Naive thymus-derived CD4-positive, alpha-beta T cell (primary cell): ENCODE measurements around the gene RPTOR. TPM values are rescaled to one million over a fixed set of nuclear protein-coding genes. Genes with fewer than 3 reads are reported as not detected.

ENCODE experiments used
- ATAC-seq: fragments of 150-1000 bp; cut with Tn5 transposase; 2 replicates; pipeline ENCODE4 v1.10.0; 2021; ENCODE audit warnings: mild to moderate bottlenecking, moderate library complexity
- CTCF ChIA-PET: fragments of 350-600 bp; sonication (Branson Sonifier 250); formaldehyde crosslinking; loops from one replicate; lab custom pipeline; 2021; ENCODE audit warnings: antibody characterized with exemption; lab: Charles Lee
- POLR2A ChIA-PET: fragments of 350-600 bp; sonication (Branson Sonifier 250); formaldehyde crosslinking; loops from one replicate; lab custom pipeline; 2021; ENCODE audit warnings: antibody characterized with exemption, inconsistent platforms; lab: Charles Lee
- DNase-seq, 9 donors: peaks; one replicate each; pipeline versions ENCODE4 v3.0.0 to v3.0.0-alpha.2; 2020 to 2022; ENCODE audit warnings: mixed read lengths in 1 of 9
- H3K27ac ChIP-seq: one replicate; pipeline ENCODE4 v1.7.0; 2013; ENCODE audit warnings: mild to moderate bottlenecking, low read depth, low read length, moderate library complexity
- H3K27me3 ChIP-seq, 2 donors: one replicate each; pipeline ENCODE4 v1.7.0; 2013; ENCODE audit warnings: low read length in 2 of 2, mild to moderate bottlenecking in 2 of 2, moderate library complexity in 2 of 2; ENCODE audit not compliant: control insufficient read depth in 2 of 2, insufficient read depth in 2 of 2
- H3K36me3 ChIP-seq, 3 experiments: 1 replicate in 2 of 3; 2 replicates in 1 of 3; pipeline ENCODE4 v1.7.0; 2013; ENCODE audit warnings: low read length in 3 of 3, mild to moderate bottlenecking in 3 of 3, moderate library complexity in 1 of 3; ENCODE audit not compliant: insufficient read depth in 3 of 3, control insufficient read depth in 2 of 3
- H3K4me1 ChIP-seq, 2 donors: one replicate each; pipeline ENCODE4 v1.7.0; 2013; ENCODE audit warnings: low read length in 2 of 2, mild to moderate bottlenecking in 2 of 2, moderate library complexity in 1 of 2; ENCODE audit not compliant: control insufficient read depth in 2 of 2, insufficient read depth in 2 of 2
- H3K4me3 ChIP-seq: 2 replicates; pipeline ENCODE4 v1.7.0; 2013; ENCODE audit warnings: mild to moderate bottlenecking, low read length
- H3K9me3 ChIP-seq, 3 experiments: 1 replicate in 2 of 3; 2 replicates in 1 of 3; pipeline ENCODE4 v1.7.0; 2013; ENCODE audit warnings: low read length in 3 of 3; ENCODE audit not compliant: control insufficient read depth in 2 of 3
- H3K27ac Mint-ChIP-seq, 9 donors: one replicate each; pipeline ENCODE4 v1.8.0; 2020 to 2022; ENCODE audit warnings: mixed read lengths in 9 of 9, mild to moderate bottlenecking in 8 of 9, moderate library complexity in 5 of 9, inconsistent platforms in 2 of 9
- H3K27me3 Mint-ChIP-seq, 5 donors: one replicate each; pipeline ENCODE4 v1.8.0; 2021 to 2022; ENCODE audit warnings: mixed read lengths in 5 of 5, mild to moderate bottlenecking in 1 of 5
- H3K36me3 Mint-ChIP-seq, 5 donors: one replicate each; pipeline ENCODE4 v1.8.0; 2020 to 2022; ENCODE audit warnings: mixed read lengths in 5 of 5, mild to moderate bottlenecking in 3 of 5, inconsistent platforms in 1 of 5
- H3K4me1 Mint-ChIP-seq, 7 donors: one replicate each; pipeline ENCODE4 v1.8.0; 2020 to 2022; ENCODE audit warnings: mixed read lengths in 7 of 7, mild to moderate bottlenecking in 3 of 7, inconsistent platforms in 1 of 7
- H3K4me3 Mint-ChIP-seq, 10 donors: one replicate each; pipeline ENCODE4 v1.8.0; 2020 to 2022; ENCODE audit warnings: mild to moderate bottlenecking in 10 of 10, mixed read lengths in 10 of 10, moderate library complexity in 6 of 10, inconsistent platforms in 2 of 10
- H3K9me3 Mint-ChIP-seq, 11 donors: one replicate each; pipeline ENCODE4 v1.8.0; 2020 to 2022; ENCODE audit warnings: mixed read lengths in 11 of 11, mild to moderate bottlenecking in 4 of 11, inconsistent platforms in 1 of 11, moderate library complexity in 1 of 11
- intact Hi-C, 2 donors: fragments of 100-400 bp; cut with micrococcal nuclease; formaldehyde crosslinking; loops; one replicate each; pipeline ENCODE4 v1.15.1; 2023
- polyA plus RNA-seq, 2 donors: library from polyadenylated mRNA; unstranded; fragments of 300-500 nt; fragmentation: Illumina TruSeq; gene quantifications; one replicate each; pipeline ENCODE4 v1.2.3, GENCODE V29; 2021
- total RNA-seq, 6 experiments: library from RNA in 5 of 6; stranded (reverse) in 5 of 6; gene quantifications; 1 replicate in 5 of 6; 2 replicates in 1 of 6; pipeline ENCODE4 v1.2.3 and lab custom pipeline; 2021 to 2026

The RPTOR gene
- total and polyA plus RNA-seq, 7 experiments from 2014 or later: 10.9 to 89.8 (median 59.9) TPM

- POLR2A ChIA-PET: interaction anchor here (0.8 to 1.1 kb wide), 2 partner anchors 11 to 69 kb away, joined by 3 to 4 read pairs; no protein-coding TSS in a partner anchor
- H3K4me3 ChIP-seq: no peak overlapping the region
- no peak overlapping the region for H3K4me3 Mint-ChIP-seq
- H3K36me3 ChIP-seq: peaks cover 0 to 11% (median 0%) of the 10 kb centered on the region in 3 experiments
- peaks cover 0 to 4% (median 0%) of the 10 kb centered on the region in 11 donors for H3K9me3 Mint-ChIP-seq
- no peaks in the 10 kb centered on the region for H3K9me3 ChIP-seq
- peaks cover 4 to 63% (median 19%) of the 10 kb centered on the region in 5 donors for H3K36me3 Mint-ChIP-seq
- CTCF ChIA-PET: interaction anchor here (0.7 kb wide), 1 partner anchor 47 kb away, joined by 4 read pairs; no protein-coding TSS in a partner anchor
- ATAC-seq: no peak
- peaks cover 15 to 50% of the 10 kb centered on the region in 2 donors for H3K4me1 ChIP-seq
- H3K27ac Mint-ChIP-seq: peak overlapping the region in 7 of 9 donors; percentile 7 to 95 (median 69)
- peaks cover 31 to 76% (median 70%) of the 10 kb centered on the region in 7 donors for H3K4me1 Mint-ChIP-seq
- intact Hi-C loops: no loop called here
- DNase-seq: no peak
- no peaks in the 10 kb centered on the region for H3K27me3 Mint-ChIP-seq
- no peak overlapping the region for H3K27ac ChIP-seq
- H3K27me3 ChIP-seq: no peaks in the 10 kb centered on the region
These were observed 306.2 kb downstream of the RPTOR start for GRCh38 chr17:80850817-80851216.

GRCh38 chr17:80851277-80851925, 306.8 kb downstream of the RPTOR start:
- CTCF ChIA-PET: interaction anchor here (0.7 kb wide), 1 partner anchor 47 kb away, joined by 4 read pairs; no protein-coding TSS in a partner anchor
- no peak overlapping the region for H3K4me3 ChIP-seq
- H3K36me3 ChIP-seq: peaks cover 0 to 16% (median 0%) of the 10 kb centered on the region in 3 experiments
- POLR2A ChIA-PET: interaction anchor here (0.7 to 0.8 kb wide), 2 partner anchors 10 to 11 kb away, joined by 3 read pairs; no protein-coding TSS in a partner anchor
- H3K9me3 Mint-ChIP-seq: peaks cover 0 to 4% (median 0%) of the 10 kb centered on the region in 11 donors
- H3K36me3 Mint-ChIP-seq: peaks cover 3 to 65% (median 24%) of the 10 kb centered on the region in 5 donors
- peak overlapping the region in 1 of 10 donors; percentile 25 for H3K4me3 Mint-ChIP-seq
- no peak overlapping the region for H3K27ac ChIP-seq
- H3K27ac Mint-ChIP-seq: peak overlapping the region in 5 of 9 donors; percentile 20 to 76 (median 43)
- ATAC-seq (no peak), DNase-seq (no peak)
- no peaks in the 10 kb centered on the region for H3K9me3 ChIP-seq
- peaks cover 32 to 76% (median 70%) of the 10 kb centered on the region in 7 donors for H3K4me1 Mint-ChIP-seq
- H3K27me3 ChIP-seq: no peaks in the 10 kb centered on the region
- H3K4me1 ChIP-seq: peaks cover 17 to 51% of the 10 kb centered on the region in 2 donors
- no peaks in the 10 kb centered on the region for H3K27me3 Mint-ChIP-seq
- intact Hi-C loops: no loop called here

GRCh38 chr17:80852476-80853015, 307.9 kb downstream of the RPTOR start:
- Mint-ChIP-seq H3K27me3 (no peaks in the 10 kb centered on the region), H3K36me3 (peaks cover 3 to 60% (median 27%) of the 10 kb centered on the region in 5 donors), H3K4me3 (no peak overlapping the region), H3K27ac (peak overlapping the region in 3 of 9 donors; percentile 21 to 70 (median 69)), H3K9me3 (no peaks in the 10 kb centered on the region), H3K4me1 (peaks cover 27 to 74% (median 68%) of the 10 kb centered on the region in 7 donors)
- Histone ChIP-seq H3K27ac (no peak overlapping the region), H3K4me3 (no peak overlapping the region), H3K4me1 (peaks cover 21 to 46% of the 10 kb centered on the region in 2 donors), H3K36me3 (peaks cover 0 to 25% (median 0%) of the 10 kb centered on the region in 3 experiments), H3K9me3 (no peaks in the 10 kb centered on the region), H3K27me3 (no peaks in the 10 kb centered on the region)
- intact Hi-C loops: no loop called here
- ATAC-seq: no peak
- ChIA-PET POLR2A (interaction anchor here (1.0 kb wide), 1 partner anchor 8 kb away, joined by 4 read pairs; no protein-coding TSS in a partner anchor), CTCF (no interaction called here)
- DNase-seq: no peak

- Mint-ChIP-seq H3K36me3 (peaks cover 3 to 57% (median 23%) of the 10 kb centered on the region in 5 donors), H3K4me1 (peaks cover 26 to 73% (median 64%) of the 10 kb centered on the region in 7 donors)
These were observed 308.4 kb downstream of the RPTOR start for GRCh38 chr17:80853076-80853475.

GRCh38 chr17:80854220-80854619, 309.6 kb downstream of the RPTOR start:
- Mint-ChIP-seq H3K4me3 (no peak overlapping the region), H3K36me3 (peaks cover 3 to 58% (median 23%) of the 10 kb centered on the region in 5 donors), H3K27ac (peak overlapping the region in 1 of 9 donors; percentile 76), H3K27me3 (no peaks in the 10 kb centered on the region), H3K4me1 (peaks cover 16 to 74% (median 63%) of the 10 kb centered on the region in 7 donors), H3K9me3 (peaks cover 0 to 1% (median 0%) of the 10 kb centered on the region in 11 donors)
- POLR2A ChIA-PET: interaction anchor here (1.4 kb wide), 1 partner anchor 10 kb away, joined by 3 read pairs; no protein-coding TSS in a partner anchor
- no peak overlapping the region for H3K4me3 ChIP-seq
- H3K36me3 ChIP-seq: peaks cover 0 to 35% (median 0%) of the 10 kb centered on the region in 3 experiments
- no peaks in the 10 kb centered on the region for H3K27me3 ChIP-seq
- ATAC-seq (no peak), DNase-seq (no peak)
- H3K4me1 ChIP-seq: peaks cover 10 to 29% of the 10 kb centered on the region in 2 donors
- H3K27ac ChIP-seq: no peak overlapping the region
- no peaks in the 10 kb centered on the region for H3K9me3 ChIP-seq
- CTCF ChIA-PET: interaction anchor here (1.0 kb wide), 1 partner anchor 21 kb away, joined by 3 read pairs; no protein-coding TSS in a partner anchor
- intact Hi-C loops: no loop called here

More at GRCh38 chr17:80853076-80853475, 308.4 kb downstream of the RPTOR start:
- Histone ChIP-seq H3K9me3 (no peaks in the 10 kb centered on the region), H3K36me3 (peaks cover 0 to 30% (median 0%) of the 10 kb centered on the region in 3 experiments), H3K27ac (no peak overlapping the region), H3K4me3 (no peak overlapping the region), H3K4me1 (peaks cover 16 to 41% of the 10 kb centered on the region in 2 donors), H3K27me3 (no peaks in the 10 kb centered on the region)
- DNase-seq (no peak), ATAC-seq (no peak)
- ChIA-PET CTCF (no interaction called here), POLR2A (no interaction called here)
- H3K4me3 Mint-ChIP-seq: no peak overlapping the region
- no peaks in the 10 kb centered on the region for H3K9me3 Mint-ChIP-seq
- intact Hi-C loops: no loop called here
- peak overlapping the region in 4 of 9 donors; percentile 21 to 70 (median 56) for H3K27ac Mint-ChIP-seq
- no peaks in the 10 kb centered on the region for H3K27me3 Mint-ChIP-seq

- ATAC-seq: no peak
- H3K4me1 ChIP-seq: peaks cover 10 to 26% of the 10 kb centered on the region in 2 donors
- peaks cover 15 to 78% (median 55%) of the 10 kb centered on the region in 7 donors for H3K4me1 Mint-ChIP-seq
- ChIA-PET POLR2A (interaction anchor here (0.6 kb wide), 1 partner anchor 92 kb away, joined by 3 read pairs; no protein-coding TSS in a partner anchor), CTCF (interaction anchor here (1.0 kb wide), 1 partner anchor 22 kb away, joined by 3 read pairs; no protein-coding TSS in a partner anchor)
- peaks cover 0 to 38% (median 0%) of the 10 kb centered on the region in 3 experiments for H3K36me3 ChIP-seq
- no peaks in the 10 kb centered on the region for H3K9me3 ChIP-seq
- peaks cover 3 to 51% (median 23%) of the 10 kb centered on the region in 5 donors for H3K36me3 Mint-ChIP-seq
- H3K27ac ChIP-seq: no peak overlapping the region
- H3K27me3 Mint-ChIP-seq: no peaks in the 10 kb centered on the region
- DNase-seq: no peak
- H3K9me3 Mint-ChIP-seq: peaks cover 0 to 1% (median 0%) of the 10 kb centered on the region in 11 donors
- H3K4me3 Mint-ChIP-seq: peak overlapping the region in 2 of 10 donors; percentile 23 to 48
- intact Hi-C loops: loop anchor here in 1 of 2 donors (5.0 kb wide), 1 partner anchor 63 kb away; no protein-coding TSS in a partner anchor
- peak overlapping the region in 5 of 9 donors; percentile 53 to 95 (median 71) for H3K27ac Mint-ChIP-seq
- no peaks in the 10 kb centered on the region for H3K27me3 ChIP-seq
- H3K4me3 ChIP-seq: no peak overlapping the region
These were observed 310.7 kb downstream of the RPTOR start for GRCh38 chr17:80855196-80855947.
